ENCODE measurements around the gene OR7A10.

OR7A10 gene

DNA sequence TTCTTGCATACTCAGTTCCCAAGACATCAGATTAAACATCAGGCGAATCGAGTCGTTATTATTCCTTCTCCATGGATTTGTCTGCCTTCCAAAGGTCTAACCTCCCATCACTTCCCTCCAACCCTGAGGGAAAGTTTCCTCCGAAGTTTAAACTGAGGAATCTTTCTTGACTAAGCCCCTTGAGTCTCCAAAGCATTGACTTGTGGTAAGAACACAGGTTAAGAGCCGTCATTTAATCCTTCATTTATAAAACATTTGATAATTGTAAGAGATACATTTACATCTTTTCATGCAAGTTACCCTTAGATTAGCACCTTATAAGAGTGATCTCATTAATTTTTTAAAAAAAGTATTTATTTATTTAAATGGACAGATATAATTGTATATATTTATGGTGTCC, at the start of gene OR7A10:
TSS of gene OR7A10 (minus strand) at position 101 of the 400 bp plus-strand sequence. CDS start 7,045 bp downstream, outside the sequence.
- no peak for DNase-seq (ENCODE audit: low spot score)

DNA sequence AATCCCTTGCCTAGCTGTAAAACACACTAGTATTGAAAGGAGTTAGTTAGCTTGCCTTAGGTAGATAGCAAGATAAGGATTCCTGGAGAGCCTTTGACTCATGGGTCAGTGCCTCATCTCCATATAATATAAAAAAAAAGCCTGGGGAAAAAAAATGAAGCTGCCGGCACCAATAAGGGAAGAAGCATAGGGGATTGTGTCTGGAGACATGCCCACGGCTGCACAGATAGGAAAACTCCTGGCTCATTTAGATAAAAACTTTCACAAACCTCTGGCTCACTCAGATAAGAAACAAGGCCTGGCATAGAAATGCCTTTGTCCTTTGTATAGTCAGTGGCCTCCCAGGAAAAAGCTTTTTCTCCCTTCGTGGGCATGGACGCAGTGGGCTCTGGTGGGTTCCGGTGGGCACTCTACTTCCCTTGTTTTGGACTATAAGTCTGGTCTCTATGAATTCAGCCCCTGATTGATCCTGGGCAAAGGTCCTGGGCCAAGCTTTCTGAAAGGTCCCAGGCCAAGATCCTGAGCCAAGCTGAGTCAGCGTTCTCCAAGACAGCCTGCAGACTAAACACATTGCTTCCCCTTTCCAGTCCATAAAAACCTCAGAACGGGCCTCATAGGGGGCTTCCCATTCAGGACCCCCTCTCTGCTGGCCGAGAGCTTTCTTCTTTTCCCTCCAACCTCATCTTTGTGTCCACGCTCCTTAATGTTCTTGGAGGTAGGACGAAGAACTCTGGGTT, 42.1 kb upstream of the OR7A10 start:
- no peak for DNase-seq (ENCODE audit: low spot score)

DNA sequence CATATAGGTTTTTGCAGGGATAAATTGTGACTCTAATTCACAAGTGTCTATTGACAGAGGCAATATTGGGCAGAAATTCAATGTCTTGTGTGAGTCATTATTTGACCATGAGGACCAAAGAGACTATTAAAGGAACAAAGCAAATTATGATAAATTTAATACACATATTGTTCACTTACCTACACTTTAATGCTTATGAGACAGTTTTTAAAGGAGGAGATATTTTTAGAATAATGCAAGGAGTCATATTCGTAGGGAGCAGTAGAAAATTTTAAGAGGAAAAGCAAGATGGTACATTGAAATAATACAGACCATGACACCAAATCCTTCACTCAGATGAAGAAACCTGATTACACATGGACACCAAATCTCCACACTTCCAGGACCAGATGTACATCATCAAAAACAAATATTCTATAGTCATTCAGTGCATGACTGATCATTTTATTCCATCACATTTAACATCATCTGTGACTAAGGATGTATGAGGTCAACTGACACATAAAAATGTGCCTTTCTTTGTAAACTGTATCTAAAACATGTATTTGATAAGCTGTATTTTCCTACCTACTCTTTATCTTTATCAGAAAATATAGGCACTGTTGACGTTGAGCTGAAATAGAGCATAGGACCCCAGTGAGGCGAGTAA, 41.4 kb upstream of the OR7A10 start:
- no peak for DNase-seq (ENCODE audit: low spot score)

DNA sequence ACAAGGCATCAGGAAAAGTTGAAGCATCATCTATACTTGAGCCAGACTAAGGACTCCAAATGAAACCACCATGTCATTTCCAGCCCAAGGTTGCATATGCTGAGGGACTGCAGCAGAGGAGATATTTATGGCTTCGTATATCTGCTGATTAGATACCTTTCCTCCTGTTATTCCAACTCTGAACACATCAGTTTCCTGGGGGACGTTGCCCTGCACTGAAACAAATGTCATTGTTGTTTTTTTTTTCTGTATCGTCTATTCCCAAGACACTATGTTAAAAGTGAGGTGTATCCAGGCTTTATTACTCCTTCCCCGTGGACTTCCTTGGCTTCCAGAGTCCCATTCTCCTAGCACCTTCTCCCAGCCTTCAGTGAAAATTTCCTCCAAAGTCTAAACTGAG, 37.3 kb upstream of the OR7A10 start, which contains the start of gene OR7A17:
TSS of gene OR7A17 (minus strand) at position 101 of the 400 bp plus-strand sequence. CDS start 4,777 bp downstream, outside the sequence.
- no peak for DNase-seq (ENCODE audit: low spot score)

DNA sequence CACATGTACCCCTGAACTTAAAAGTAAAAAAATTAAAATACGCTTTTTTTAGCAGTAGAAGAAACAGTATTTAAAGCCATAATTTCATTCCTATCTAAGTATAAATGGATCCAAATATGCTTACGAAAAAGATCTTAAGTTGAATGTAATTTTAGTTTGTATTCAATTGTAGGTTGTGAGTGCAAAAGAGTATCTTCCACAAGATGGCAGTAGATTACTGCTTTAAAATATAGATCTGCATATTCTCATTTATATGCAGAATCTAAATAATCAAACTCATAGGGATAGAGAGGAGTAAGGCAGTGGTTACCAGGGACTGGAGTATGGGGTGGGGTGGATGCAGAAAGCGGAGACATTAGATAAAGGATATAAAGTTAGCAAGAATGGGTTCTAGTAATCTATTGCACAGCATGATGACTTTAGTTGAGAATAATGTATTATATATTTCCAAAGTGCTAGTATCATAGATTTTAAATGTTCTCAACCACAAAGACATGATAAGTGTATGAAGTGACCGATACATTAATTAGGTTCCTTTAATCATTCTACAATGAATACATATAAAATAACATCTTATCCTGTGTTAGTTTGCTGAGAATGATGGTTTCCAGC, 23.0 kb upstream of the OR7A10 start:
- DNase-seq (ENCODE audit: low spot score), result no peak

DNA sequence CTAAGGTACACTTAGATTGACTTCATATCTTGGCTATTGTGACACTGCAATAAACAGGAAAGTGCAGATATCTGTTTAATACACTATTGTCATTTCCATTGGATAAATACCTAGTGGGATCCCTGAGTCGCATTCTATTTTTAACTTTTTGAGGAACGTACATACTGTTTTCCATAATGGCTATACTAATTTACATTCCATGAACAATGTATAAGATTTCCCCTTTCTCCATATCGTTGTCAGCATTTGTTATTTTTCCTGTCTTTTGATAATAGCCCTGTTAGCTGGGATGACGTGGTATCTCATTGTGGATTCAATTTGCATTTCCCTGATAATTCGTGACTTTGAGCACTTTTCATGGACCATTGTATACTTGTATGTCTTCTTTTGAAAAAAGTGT, 19.8 kb upstream of the OR7A10 start:
- no peak for DNase-seq (ENCODE audit: low spot score)

DNA sequence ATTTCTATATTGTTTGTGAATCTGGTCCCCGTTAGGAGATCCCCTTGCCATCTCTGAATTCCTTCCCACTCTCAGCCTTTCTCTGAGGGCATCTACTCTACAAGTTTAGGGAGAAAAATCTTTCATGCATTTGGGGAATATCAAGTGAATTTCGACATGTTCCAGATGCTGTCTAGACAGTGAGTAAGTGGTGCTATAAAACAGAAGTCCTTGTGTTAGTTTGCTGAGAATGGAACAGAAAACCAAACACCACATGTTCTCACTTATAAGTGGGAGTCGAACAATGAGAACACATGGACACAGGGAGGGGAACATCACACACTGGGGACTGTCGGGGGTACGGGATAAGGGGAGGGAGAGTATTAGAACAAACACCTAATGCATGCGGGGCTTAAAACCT, 5.1 kb downstream of the OR7A10 start:
- no peak for DNase-seq (ENCODE audit: low spot score)

DNA sequence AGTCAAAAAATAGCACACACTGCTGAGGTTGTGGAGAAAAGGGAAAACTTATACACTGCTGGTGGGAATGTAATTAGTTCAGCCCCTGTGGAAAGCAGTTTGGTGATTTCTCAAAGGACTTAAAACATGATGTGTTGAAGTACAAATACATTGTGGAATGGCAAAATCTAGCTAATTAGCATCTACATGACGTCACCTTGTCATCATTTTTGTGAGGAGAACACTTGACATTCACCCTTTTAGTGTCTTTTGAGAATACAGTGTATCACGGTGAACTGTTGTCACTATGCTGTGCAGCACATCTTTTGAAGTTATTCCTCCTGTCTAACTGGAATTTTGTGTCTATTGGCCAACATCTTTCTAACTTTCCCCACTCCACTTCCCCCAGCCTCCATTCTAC, 5.6 kb downstream of the OR7A10 start:
- no peak for DNase-seq (ENCODE audit: low spot score)

DNA sequence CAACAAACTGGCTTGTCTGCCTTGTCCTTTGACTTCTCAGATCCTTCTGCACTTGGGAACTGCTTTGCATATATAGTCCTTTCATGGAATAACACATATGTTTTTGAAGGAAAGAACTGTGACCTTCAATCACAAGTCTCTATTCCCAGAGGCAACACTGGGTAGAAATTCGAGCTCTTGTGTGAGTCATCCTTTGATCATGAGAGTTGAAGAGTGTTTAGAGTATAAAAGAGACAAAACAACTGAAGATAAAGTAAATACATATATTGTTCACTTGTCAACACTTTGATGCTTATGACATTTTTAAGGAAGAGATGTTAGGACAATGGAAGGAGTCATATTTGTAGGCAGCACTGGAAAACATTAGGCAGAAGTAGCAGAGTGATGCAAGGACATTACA, 8.5 kb downstream of the OR7A10 start:
- DNase-seq (ENCODE audit: low spot score), result no peak

DNA sequence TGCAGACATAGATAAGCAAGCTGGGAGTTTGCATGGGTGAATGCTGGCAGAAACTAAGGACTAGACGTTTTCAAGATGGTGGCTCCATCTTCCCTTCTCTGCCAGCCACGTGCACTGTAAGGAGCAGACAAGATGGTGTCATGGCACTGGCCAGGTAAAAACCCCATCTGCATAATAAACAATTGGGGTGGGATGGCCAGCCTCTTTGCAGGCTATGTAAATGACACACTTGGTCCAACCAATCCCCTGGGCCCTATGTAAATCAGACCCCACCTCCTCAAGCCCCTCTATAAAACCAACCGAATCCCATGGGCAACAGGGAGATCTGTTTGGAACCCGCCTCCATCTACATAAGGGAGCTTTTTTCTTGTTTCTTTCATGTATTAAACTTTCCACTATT, 11.3 kb downstream of the OR7A10 start:
- DNase-seq (ENCODE audit: low spot score), result no peak

DNA sequence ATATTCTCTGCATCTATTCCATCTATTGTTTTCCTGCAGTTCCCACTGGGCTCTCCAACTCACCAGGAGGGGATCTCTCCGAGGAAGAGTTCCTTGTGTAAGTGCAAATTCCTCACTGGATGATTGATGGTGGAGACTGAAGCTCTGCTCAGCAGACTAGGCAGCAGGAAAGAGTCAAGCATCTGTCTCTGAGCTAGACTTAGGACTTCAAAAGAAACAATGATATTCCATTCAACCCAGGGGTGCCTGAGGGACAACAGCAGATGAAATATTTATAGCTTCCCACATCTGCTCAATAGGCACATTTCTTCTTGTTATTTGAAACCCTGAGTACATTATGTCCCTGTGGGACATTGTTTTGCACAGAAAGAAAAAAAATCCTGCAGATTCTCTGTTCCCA, 13.7 kb downstream of the OR7A10 start, which contains the start of the genes OR7A5 and OR7C1:
TSS of gene OR7A5 (minus strand) at position 175 of the 400 bp plus-strand sequence. CDS start 6,944 bp downstream, outside the sequence.
TSS of gene OR7C1 (minus strand) at position 175 of the 400 bp plus-strand sequence. CDS start 35,049 bp downstream, outside the sequence.
- DNase-seq (ENCODE audit: low spot score), result no peak

DNA sequence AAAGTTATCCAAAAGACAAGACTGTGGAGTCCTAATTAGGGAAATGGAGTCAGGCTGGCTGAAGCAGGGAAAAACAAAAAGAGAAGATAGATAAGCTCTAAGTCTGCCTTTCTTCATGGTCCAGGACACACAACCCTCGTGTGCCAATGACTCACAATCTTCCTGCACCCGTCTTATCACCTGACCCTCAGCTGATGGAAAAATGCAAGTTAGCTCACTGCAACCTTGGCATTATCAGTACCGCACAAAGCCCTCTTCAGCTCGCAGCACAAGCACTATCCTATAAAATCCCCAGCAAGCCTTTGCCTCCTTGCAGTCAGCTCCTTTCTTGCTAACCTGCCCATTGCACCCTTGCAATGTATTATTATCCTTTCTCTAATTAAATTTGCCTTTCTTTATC, 18.0 kb downstream of the OR7A10 start:
- DNase-seq (ENCODE audit: low spot score), result no peak

DNA sequence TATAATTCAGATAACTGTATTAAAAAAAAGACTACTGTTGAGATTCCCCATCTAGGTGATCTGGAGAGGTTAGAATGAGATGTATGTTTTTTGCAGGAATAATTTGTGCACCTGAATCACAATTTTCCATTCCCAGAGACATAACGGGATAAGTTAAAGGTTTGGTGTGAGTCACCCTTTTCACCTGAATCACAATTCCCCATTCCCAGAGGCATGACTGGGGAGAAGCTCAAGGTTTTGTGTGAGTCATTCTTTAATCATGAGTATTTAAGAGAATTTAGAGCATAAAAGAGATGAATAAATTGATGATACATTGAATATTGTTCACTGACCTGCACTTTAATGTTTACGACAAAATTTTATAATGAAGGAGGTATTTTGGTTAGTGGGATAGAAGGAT, 22.7 kb downstream of the OR7A10 start:
- no peak for DNase-seq (ENCODE audit: low spot score)

DNA sequence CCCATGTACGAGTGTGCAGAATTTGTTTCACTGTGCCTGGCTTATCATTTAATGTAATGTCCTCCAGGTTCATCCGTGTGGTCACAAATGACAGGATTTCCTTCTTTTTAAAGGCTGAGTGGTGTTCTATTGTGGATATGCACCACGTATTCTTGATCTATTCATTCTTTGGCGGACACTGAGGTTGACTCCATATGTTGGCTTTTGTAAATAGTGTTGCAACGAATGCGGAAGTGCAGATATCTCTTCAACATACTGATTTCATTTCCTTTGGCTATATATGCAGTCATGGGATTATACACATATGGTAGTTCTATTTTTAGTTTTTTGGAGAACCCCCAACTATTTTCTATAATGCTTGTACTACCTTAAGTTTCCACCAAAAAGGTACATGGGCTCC, 26.8 kb downstream of the OR7A10 start:
- DNase-seq (ENCODE audit: low spot score), result no peak

DNA sequence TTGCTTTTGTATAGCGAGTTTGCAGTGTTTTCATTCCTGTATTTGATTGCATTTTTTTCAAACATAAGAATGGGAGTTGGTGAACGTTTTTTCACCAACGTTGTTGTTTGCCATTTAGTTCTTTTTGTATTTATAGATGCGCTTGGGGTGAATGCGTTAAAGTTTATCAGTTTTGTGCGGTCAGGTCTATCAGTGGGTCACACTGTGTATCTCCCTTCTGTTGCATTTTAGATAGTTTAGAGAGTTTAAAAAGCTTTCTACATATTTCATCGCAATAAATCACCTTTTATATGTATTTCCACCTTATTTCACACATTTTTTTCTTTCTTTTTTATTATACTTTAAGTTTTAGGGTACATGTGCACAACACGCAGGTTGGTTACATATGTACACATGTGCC, 30.1 kb downstream of the OR7A10 start:
- DNase-seq (ENCODE audit: low spot score), result no peak

DNA sequence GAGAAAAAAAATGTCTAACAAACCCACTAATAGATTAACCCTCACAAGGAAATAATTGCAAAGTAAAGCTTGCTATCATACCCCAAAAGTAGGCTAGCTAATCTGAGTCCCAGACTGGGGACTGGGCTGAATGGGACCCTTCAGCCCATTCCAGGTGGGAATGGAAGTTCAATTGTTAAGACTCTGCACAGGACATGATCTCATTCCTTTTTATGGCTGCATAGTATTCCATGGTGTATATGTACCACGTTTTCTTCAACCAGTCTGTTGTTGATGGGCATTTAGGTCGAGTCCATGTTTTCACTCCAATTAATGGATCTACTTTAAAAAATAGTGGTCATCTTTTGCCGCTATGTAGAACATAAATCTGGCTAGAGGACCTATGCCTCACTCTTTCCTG, 31.7 kb downstream of the OR7A10 start:
- DNase-seq (ENCODE audit: low spot score), result no peak

DNA sequence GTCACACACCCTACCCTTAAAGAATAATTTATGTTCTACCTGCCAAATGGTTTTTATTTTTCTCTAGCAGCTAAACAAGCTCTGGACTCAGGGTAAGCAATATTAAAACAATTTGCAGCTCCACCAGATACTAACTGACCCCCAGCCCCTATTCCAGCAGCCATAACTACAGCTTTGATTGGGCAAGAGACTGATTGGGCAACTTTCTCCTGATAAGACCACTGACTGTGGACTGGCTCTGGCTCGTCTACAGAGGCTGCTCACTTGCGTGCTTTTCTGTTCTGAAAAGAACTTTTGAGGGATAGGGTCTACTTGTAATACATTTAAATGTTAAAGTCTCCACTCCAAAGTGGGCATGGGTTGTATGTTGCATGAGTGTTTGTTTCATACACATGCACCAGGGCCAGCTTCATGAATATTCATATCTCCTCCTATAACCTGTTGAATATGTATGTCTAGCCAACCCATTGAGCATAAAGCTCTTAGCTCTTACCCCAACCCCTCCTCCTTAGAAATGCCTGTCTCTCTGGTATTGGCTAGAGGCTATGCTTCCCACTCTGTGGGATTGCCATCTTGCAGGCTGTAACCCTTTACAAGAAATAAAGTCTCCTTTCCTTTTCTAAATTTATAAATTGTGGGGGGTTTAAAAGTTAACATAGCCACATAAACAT, 33.6 kb downstream of the OR7A10 start:
- DNase-seq (ENCODE audit: low spot score), result no peak

DNA sequence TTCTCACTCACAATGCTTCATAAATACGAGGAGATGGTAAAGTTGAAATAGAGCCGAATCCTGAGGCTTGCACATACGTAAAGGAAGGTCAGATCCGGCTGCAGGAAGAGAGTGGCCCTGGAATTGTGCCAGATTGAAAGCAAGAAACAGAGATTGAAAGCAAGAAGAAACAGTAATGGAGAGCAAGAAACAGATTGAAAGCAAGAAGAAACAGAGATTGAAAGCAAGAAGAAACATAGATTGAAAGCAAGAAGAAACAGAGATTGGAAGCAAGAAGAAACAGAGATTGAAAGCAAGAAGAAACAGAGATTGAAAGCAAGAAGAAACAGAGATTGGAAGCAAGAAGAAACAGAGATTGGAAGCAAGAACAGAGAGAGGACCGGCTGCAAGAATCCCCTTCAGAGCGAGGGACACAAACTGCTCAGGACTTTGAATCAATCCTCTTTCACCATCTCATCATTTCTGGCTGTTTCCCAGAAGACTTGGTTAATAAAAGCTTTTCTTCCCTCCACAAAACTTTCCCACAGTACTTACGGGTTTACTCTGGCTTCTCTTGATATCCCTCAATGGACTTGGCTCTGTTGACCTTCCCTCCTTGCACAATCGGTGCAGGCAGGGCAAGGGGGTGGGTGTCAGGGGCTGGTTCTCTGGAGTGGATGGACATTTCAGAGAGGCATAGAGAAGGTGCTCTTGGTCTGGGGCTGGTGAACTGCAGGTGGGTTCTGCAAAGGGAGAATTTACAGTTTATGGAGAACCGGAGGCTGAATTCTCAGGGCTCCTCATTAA, 39.3 kb downstream of the OR7A10 start:
- DNase-seq (ENCODE audit: low spot score), result no peak

DNA sequence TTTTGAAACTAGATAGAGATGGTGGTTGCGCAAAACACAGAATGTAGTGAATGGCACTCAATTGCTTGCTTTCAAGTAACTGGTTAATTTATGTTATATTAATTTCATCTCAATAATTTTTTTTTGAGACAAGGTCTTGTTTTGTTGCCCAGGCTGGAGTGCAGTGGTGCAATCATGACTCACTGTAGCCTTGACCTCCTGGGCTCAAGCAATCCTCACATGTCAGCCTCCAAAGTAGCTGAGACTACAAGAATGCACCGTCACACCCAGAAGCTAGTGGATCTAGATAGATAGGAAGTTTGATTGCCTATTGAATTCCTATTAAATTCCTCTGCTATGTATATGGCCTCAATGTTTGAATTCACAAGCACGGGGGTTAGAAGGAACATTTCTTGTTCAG, 44.0 kb downstream of the OR7A10 start:
- DNase-seq (ENCODE audit: low spot score), result no peak

DNA sequence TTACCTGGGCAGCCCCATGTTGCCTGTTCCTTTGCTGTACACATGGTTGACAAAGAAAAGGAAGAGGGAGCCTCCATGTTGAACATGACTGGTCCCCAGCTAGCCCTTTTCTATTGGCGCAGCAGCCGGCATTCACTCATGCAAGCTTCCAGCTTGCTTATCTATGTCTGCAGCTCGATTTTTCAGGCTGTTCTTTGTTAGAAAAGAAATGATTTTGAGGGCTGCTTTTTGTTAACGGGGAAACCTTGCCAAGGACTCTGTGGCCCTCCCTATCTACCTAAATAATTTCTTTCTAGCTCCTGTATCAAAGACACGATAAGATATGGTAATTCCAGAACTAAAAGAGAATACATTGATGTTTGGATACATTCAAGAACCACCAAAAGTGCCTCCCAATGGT, 50.0 kb downstream of the OR7A10 start:
- DNase-seq (ENCODE audit: low spot score), result no peak

DNA sequence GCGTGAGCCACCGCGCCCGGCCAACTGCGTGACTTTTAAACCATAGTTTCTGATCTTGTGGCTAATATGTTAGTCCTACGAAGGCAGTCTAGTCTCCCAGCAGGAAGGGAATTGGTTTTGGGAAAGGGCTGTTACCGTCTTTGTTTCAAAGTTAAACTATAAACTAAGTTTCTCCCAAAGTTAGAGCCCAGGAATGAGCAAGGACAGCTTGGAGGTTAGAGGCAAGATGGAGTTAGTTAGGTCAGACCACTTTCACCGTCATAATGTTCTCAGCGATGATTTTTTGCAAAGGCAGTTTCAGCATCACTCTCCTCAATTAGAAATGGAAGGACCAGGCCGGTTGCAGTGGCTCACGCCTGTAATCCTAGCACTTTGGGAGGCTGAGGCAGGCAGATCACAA, 52.7 kb downstream of the OR7A10 start:
- no peak for DNase-seq (ENCODE audit: low spot score)
